Epidermal melanocyte (primary cell): ENCODE results near the gene CATSPER1.

Experiments
- DNase-seq: peaks from one replicate; pipeline ENCODE4 v3.0.0; 2011; ENCODE audit warnings: low spot score; ENCODE audit not compliant: insufficient read length

CATSPER1 gene

GRCh38 chr11:65973439-65974110 lies 52.7 kb downstream of the CATSPER1 start:
- DNase-seq: no peak

GRCh38 chr11:65972116-65972515 lies 54.2 kb downstream of the CATSPER1 start:
- DNase-seq: no peak

GRCh38 chr11:65968600-65969482 lies 57.4 kb downstream of the CATSPER1 start:
- DNase-seq: no peak

- DNase-seq: no peak
Measured at GRCh38 chr11:65967329-65967934, 58.8 kb downstream of the CATSPER1 start.
